AG08395 (cell line): ENCODE measurements around the gene ZNF207.
"Not testable (repeated sequence)": the region's sequence is repeated elsewhere in the genome, so short reads cannot be mapped to it uniquely, and the experiment has no call there.

ENCODE experiments used
- DNase-seq: peaks from one replicate; pipeline ENCODE4 v3.0.0; 2012; ENCODE audit warnings: mixed read lengths, low spot score

The ZNF207 gene

GRCh38 chr17:32335687-32336086 lies 14.3 kb upstream of the ZNF207 start:
- peak; percentile 58 for DNase-seq

GRCh38 chr17:32341141-32341856 lies 8.7 kb upstream of the ZNF207 start:
- DNase-seq, result no peak

DNA sequence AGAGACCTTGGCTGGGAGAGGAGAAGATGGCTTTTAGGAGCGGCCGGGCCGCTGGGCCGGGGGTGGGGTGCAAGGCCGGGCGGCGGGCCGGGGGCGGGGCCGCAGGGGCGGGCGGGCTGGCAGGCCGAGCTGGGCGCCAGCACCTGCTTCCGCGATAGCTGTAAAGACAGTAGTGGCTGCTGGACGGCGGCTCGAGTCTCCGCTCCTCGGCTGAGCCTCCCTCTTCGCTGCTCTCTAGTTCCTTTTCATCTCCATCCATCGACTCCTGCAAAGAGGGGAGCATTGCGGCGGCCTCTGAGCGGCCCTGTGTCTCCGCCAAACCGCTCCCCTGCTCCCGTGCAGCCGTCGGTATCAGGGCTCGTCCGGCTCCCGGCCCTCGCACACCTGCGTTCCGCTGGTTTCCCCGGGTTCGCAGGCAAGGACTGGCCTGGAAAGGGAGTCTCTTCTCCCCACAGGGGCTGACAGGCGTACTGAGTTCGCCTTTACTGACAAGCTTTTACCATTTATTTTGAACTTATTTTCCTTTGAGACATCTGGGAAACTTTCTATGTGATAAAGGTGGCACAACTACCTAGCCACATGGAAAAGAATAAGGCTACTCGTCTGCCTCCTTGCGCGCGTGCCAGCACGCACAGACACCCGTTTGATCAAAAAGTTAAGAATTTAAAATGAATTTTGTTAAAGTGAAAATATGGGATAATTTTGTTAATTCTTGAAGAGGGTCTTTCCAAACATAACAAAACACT lies 7.9 kb upstream of the ZNF207 start, which contains the start of gene C17orf75:
Gene C17orf75, minus strand, starts transcription at position 317 of the 746 bp plus-strand sequence. Its CDS starts 34 bp downstream, at position 283.
- peak; percentile 74 for DNase-seq

- DNase-seq, result no peak
These were observed 7.2 kb upstream of the ZNF207 start for GRCh38 chr17:32342603-32343325.

- no peak for DNase-seq
These were observed 3.9 kb upstream of the ZNF207 start for GRCh38 chr17:32345951-32346600.

GRCh38 chr17:32348483-32348800 lies 1.5 kb upstream of the ZNF207 start:
- DNase-seq, result no peak

GRCh38 chr17:32349503-32349853 lies 479 bp upstream of the ZNF207 start:
- no peak for DNase-seq

DNA sequence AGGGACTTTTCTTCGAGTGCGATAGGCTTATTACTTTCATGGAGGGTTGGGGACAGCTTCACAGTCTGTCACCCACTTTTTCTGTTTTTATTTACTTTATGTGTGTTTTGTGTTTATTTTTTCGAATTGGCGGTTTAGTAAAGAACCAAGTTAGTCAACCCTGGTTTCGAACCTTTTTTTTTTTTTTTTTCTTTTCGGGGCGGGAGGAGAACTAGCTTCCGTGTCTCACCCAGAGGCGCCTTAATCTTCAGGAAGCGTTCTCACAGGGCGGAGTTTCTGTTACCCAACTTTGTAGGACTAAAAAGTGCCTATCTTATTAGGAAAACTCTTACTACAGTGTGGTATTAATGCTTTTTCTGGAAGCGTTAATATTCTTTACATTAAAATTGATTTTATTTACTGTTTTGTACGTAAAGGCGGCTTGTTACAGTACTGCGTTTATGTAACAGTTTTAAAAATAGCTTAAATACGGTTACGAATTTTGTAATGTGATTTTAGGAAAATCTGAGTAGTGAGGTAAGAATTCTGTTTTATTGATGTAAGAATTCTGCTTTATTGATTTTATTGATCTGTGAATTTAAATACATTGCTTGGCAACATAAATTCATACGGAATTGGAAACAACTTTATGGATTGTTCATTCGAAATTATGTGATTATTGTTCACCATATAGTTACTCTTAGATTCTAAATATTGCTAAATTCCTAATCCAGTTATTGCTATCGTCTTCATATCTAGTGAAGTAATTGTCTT lies 885 bp downstream of the ZNF207 start:
- DNase-seq, result peak; percentile 52

DNA sequence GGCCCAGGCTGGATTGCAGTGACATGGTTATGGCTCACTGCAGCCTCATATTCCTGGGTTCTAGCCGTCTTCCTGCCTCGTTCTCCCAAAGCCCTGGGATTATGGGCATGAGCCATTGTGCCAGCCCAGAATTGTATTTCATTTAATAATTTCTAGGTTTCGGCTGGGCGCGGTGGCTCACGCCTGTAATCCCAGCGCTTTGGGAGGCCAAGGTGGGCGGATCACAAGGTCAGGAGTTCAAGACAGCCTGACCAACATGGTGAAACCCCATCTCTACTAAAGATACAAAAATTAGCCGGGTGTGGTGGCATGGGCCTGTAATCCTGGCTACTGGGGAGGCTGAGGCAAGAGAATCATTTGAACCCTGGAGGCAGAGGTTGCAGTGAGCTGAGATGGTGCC lies 2.8 kb downstream of the ZNF207 start:
- DNase-seq, result not testable (repeated sequence)

- DNase-seq, result no peak
These were observed 5.9 kb downstream of the ZNF207 start for GRCh38 chr17:32355649-32356377.

DNA sequence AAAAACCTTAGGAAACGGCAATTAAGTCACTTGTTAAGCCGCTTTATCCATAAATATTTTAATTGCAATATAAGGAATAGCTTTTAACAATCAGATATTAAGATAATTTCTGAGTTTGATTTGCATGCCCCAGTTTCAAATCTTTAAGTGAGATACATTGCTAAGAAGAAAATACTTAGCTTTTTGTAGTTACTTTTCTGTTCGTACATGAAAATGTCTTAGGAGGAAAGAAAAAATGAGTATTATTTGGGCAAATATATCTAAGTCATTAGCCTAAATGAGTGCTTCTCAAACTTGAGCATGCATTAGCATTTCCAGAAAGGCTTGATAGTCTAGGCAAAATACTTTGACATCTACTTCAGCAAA lies 6.4 kb downstream of the ZNF207 start:
- no peak for DNase-seq

GRCh38 chr17:32356750-32357149 lies 6.8 kb downstream of the ZNF207 start:
- no peak for DNase-seq

GRCh38 chr17:32357615-32358014 lies 7.7 kb downstream of the ZNF207 start:
- DNase-seq, result no peak

- DNase-seq, result no peak
These were observed 11.3 kb downstream of the ZNF207 start for GRCh38 chr17:32361270-32361669.

- DNase-seq, result no peak
These were observed 20.5 kb downstream of the ZNF207 start for GRCh38 chr17:32370426-32370825.

- DNase-seq, result no peak
These were observed 32.7 kb downstream of the ZNF207 start for GRCh38 chr17:32382526-32383223.

GRCh38 chr17:32383926-32384434 lies 34.0 kb downstream of the ZNF207 start:
- no peak for DNase-seq

DNA sequence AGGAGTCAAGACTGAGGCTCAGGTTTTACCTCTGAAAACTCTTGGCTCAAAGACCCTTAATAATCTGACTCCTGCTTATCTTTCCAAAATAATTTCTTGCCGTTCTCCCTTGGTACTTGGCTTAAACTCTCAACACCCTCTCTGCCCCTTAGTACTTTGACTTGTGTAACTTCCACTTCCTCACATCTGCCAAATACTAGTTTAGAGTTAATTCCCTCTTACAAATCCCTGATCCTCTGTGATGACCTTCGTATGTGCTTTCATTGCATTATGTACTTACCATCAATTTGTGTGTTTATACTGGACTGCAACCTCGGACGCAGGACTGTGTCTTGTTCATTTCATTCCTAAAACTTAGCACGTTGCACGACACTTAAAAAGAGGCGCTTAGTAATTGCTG lies 35.2 kb downstream of the ZNF207 start:
- DNase-seq, result no peak

GRCh38 chr17:32385971-32386370 lies 36.0 kb downstream of the ZNF207 start:
- no peak for DNase-seq

DNA sequence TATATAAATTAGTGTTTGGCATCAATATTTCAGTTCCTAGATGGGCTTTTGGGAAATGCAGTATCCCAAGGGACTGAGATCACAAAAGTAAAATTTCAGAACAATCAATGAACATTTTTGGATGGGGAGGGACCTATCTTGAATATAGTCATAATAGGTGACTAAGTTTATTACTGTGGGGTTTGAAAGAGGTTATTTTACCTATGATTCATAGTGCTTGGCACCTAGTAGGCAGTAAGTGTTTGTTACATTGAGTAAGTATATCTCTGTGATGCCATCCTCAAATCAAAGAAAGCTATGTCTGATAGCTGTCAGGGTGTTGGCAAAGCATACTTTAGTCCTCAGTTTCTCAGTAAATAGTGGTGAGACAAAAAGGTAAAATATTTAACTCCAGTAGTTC lies 36.9 kb downstream of the ZNF207 start:
- no peak for DNase-seq
